Subcutaneous adipose tissue (tissue), 4 donors: ENCODE measurements around the gene OR8B4. TPM values are rescaled to one million over a fixed set of nuclear protein-coding genes. Genes with fewer than 3 reads are reported as not detected.

Source experiments
- CTCF ChIP-seq: fragments of 450-650 bp; IDR thresholded peaks from one replicate; pipeline ENCODE4 v1.5.1; 2016; ENCODE audit warnings: low read depth, mild to moderate bottlenecking, control low read depth, antibody characterized with exemption, moderate library complexity
- total RNA-seq, 4 donors: library from RNA; depleted of rRNA; stranded (reverse); fragments of >200 nt; gene quantifications; one replicate each; pipeline ENCODE4 v1.1.0, GENCODE V29; 2016

OR8B4 gene
- total RNA-seq, 4 donors from 2014 or later, result not detected

GRCh38 chr11:124409906-124410305 lies 14.8 kb downstream of the OR8B4 start:
- TF ChIP-seq CTCF, result no peak

GRCh38 chr11:124405581-124405980 lies 19.1 kb downstream of the OR8B4 start:
- TF ChIP-seq CTCF, result no peak

GRCh38 chr11:124402326-124402922 lies 22.2 kb downstream of the OR8B4 start:
- no peak for TF ChIP-seq CTCF

GRCh38 chr11:124398924-124399323 lies 25.7 kb downstream of the OR8B4 start, which contains the start of gene OR8B3:
Gene OR8B3 (minus strand): TSS chr11:124399024. CDS start chr11:124397351, 1,673 bp downstream.
- TF ChIP-seq CTCF, result no peak

- TF ChIP-seq CTCF, result no peak
These were observed 30.3 kb downstream of the OR8B4 start for GRCh38 chr11:124394408-124394807.

GRCh38 chr11:124384399-124384798 lies 40.3 kb downstream of the OR8B4 start, which contains the start of gene OR8B2:
Gene OR8B2 (minus strand): TSS chr11:124384499. CDS start chr11:124383343, 1,156 bp downstream.
- TF ChIP-seq CTCF, result no peak

GRCh38 chr11:124380585-124380984 lies 44.1 kb downstream of the OR8B4 start:
- TF ChIP-seq CTCF, result no peak
